Epidermal melanocyte (primary cell): ENCODE results near the gene MTERF4.

Source experiments
- DNase-seq: peaks from one replicate; pipeline ENCODE4 v3.0.0; 2011; ENCODE audit warnings: low spot score; ENCODE audit not compliant: insufficient read length

Gene MTERF4, protein sequence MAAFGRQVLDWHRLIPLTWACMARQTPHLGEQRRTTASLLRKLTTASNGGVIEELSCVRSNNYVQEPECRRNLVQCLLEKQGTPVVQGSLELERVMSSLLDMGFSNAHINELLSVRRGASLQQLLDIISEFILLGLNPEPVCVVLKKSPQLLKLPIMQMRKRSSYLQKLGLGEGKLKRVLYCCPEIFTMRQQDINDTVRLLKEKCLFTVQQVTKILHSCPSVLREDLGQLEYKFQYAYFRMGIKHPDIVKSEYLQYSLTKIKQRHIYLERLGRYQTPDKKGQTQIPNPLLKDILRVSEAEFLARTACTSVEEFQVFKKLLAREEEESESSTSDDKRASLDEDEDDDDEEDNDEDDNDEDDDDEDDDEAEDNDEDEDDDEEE

DNA sequence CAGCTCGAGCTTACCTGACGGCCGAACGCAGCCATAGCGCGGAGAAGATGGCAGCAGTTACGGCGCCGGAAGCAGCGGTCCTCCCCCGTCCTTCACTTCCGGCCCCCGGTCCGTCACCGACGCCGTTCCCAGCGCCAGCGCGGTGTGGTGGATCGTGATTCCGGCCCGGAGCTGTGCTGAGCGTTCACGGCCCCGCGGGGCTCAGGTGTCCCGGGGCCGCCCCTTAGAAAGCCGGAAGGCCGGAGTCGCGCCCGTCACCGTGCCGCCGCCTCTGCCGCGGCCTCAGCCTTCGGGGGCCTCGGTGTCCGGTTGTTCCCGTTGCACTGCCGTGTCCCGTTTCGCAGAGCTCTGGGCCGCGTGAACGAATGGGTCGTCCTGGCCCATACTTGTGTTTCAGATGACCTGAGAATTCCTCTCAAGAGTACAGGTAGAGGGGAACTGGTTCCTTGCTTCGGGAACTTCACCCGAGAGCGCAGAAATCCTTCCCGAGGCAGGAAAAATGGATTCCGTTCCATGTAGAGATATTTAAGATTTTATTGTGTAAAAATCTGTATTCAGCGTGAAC, at the start of gene MTERF4:
TSS of gene MTERF4 (minus strand) at position 49 of the 565 bp plus-strand sequence. CDS start at position 35, 14 bp downstream.
- DNase-seq, result peak; percentile 73

DNA sequence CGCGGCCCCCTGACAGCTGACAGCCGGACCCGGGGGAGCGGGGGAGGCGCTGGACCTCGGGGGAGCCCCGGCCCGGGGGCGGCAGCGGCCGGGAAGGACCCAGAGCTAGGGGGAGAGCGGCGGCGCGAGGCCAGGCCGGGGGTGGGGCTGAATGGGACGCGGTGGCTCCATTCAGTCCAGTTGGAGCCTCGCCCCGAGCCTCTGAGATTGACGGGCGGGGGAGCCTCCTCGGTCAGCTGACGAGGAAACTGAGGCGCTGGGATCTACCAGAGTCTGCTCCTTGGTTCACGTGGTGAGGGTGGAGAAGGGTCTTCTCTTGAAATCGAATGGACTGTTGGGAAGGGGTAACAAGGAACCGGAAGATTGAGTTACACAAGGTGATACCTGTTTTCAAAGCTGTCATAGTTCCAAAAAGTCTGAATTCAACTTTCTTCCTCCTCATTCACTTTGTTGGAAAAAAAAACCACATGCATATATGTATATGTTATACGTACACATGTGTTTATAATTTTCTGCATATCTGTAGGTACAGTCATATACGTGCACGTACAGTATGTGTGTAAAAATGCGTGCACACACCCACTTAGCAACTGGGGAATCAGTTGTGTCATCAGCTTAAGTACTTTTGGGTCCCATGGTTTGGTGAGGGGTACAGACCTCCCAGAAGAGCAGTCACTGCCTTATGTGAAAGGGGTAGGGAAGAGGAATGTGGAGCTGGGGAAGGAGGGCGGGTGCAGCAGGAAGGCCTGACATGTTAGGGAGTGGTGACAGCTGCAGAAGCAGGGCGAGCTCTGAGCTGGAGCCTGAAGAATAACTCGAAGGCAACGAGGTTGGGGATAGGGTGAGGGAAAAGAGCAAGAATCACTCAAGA, 48.8 kb upstream of the MTERF4 start:
- no peak for DNase-seq

DNA sequence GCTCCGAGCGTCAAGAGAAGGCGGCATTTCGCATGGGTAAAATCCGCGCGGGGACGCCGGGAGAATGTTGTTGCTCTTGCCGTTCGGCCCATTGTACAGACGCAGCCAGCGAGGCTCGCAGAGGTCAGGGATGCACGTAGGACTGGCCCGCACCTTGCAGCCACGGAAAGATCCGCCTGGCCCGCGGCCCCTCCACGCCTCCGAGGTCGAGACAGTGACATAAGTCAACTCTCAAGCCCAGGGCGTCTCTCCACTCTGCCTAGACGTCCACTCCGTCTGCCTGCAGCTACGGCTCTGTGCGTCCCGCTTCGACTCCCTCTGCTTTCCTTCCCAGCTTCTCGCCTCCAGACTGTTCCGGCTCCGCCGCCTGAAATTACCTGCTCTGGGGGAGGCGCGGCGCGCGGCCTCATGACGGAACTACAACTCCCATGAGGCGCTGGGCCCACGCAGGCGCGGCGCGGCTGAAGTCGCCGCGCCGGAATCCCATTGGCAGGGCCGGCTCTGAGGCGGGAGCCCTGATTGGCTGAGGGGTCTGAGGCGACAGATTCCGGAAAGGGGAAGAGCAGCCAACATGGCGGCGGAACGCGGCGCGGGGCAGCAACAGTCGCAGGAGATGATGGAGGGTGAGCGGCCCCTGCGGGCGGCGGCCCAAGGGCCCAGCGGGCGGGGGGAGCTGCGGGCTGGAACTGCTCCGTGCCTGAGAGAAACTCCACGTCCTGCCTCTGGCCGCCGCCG, 48.0 kb upstream of the MTERF4 start, which contains the start of gene PPP1R7:
TSS of gene PPP1R7 (plus strand) at position 543 of the 735 bp plus-strand sequence. CDS start at position 572, 29 bp downstream.
- DNase-seq, result peak; percentile 99

DNA sequence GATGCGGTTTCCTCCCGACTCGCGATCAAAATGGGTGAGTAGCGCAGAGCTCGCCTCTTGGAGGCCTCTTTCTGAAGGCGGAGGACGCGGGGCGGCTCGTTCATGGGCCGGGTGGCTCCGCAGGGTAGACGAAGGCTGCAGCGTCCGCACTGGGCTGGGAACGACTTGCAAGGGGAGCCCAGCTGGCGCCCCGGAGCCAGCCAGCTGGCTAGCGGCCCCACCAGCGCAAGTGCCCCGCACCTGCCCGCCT, 47.5 kb upstream of the MTERF4 start:
- no peak for DNase-seq

DNA sequence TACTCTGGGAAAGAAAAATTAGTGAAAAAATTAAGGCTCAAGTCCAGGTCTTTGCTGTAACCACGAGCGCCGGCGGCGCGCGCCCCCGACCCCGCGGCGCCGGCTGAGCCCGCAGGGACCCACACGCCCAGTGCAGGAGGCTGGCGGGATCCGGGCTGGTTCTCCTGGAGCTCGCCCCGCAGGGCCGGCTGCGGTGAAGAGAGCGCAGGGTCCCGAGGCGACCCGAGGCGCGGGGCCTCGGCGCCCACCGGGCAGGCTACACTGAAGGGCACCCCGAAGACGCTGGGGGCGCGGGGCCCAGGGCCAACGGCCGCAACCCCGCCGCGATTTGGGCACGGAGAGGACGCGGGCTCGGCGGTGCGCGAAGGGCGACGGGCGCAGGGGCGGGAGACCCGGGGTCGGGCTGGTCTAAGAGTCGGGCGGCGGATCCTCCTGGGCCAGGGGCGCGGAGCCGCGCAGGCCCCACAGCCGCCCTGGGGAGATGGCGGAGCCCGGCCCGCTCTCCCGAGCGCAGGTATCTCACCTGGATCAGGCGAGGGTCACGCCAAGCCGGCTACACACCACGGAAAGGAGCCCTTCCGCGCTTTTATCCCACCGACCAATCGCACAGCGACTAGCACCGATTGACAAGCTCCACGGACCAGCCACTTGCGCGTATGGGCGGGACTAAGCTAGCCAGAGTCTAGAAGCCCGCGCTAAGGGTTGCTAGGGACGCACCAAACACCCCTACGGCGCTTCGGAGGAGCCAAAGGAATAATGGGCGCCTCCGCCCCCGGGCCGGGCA, 47.0 kb upstream of the MTERF4 start, which contains the start of gene PASK:
TSS of gene PASK (minus strand) at position 582 of the 784 bp plus-strand sequence. CDS start 6,440 bp downstream, outside the sequence.
- peak; percentile 90 for DNase-seq

DNA sequence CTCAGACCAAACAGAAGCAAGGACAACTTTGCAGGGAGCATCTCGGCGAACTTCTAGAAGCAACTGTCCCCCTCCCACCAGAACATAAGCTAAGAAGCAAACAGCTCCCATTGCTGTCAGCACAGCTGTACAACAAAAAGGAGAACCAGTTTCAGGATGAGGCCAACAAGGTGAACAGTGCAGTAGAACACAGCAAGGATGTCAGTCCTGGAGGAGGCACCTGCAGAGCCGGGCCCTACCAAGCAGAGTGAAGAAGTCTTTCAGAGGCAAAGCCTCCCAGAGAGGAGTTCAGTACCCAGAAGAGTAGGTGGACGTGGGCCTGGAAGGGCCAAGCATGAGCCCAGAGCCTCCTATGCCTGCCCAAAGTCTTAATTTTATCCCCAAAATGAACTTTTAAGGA, 46.2 kb upstream of the MTERF4 start:
- DNase-seq, result no peak

DNA sequence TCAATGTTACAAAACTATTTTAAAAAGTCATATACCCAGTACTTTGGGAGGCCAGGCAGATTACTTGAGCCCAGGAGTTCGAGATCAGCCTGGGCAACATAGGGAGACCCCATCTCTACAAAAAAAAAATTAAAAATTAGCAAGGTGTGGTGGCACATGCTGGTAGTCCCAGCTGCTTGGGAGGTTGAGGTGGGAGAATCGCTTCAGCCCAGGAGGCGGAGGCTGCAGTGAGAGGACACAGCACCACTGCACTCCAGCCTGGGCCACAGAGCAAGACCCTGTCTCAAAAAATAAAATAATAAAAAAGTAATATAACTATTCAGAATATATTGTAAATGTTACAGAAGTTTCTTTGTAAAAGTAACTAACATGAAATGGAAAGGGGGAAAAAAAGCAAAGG, 45.2 kb upstream of the MTERF4 start:
- no peak for DNase-seq

DNA sequence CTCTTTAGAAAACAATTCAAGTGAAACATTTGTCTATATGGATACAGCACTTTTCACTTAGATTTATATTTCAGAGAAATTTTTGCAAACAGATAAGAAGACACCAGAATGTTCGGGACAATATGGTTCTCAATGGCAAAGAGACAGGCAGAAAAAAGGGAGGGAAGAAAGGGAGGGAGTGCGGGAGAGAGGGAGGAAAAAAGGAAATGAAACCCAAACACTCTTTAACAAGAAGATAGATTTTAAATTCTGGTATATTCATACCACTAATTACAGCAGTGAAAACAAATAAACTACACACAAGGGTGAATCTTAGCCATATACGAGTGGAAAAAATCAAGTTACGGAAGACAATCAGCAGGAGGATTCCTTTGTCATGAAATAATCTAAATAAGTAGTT, 44.2 kb upstream of the MTERF4 start:
- DNase-seq, result no peak

DNA sequence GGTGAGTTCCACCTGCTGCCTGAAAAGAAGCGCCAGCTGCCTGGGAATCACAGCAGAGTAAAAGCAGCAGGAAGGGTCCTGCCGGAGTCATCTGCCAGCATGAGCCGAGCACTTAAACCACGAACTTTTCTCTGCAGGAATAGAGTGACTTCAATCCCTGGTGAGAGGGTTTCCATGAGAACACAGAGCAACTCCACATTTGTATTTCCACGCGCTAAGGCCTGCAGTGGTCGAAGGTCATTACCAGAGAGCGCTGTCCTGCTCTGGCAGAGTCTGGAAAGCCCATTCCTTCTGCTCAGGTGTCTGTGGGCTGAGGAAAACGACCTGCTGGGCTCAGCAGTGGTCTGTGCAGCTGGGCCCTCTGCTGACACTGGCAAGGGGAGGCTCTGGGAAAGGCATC, 40.5 kb upstream of the MTERF4 start:
- DNase-seq, result no peak

DNA sequence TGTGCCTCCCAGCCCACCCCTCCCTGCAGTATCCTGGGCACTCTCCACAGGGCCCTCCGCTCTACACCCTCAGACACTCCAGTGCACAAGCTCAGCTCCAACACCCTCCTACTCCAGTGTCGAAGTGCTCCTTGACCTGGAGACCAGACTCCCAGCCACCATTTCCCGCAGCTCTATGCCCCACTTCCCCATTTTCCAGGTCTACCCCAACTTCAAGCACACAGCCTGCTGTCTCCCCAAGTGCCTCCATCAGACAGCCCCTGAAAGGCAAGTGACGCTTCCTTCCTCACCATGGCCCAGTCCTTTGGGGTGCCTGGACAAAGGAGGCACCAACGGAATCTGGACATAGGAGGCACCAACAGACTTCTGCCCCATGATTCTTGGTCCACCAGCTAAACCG, 40.0 kb upstream of the MTERF4 start:
- DNase-seq, result no peak

DNA sequence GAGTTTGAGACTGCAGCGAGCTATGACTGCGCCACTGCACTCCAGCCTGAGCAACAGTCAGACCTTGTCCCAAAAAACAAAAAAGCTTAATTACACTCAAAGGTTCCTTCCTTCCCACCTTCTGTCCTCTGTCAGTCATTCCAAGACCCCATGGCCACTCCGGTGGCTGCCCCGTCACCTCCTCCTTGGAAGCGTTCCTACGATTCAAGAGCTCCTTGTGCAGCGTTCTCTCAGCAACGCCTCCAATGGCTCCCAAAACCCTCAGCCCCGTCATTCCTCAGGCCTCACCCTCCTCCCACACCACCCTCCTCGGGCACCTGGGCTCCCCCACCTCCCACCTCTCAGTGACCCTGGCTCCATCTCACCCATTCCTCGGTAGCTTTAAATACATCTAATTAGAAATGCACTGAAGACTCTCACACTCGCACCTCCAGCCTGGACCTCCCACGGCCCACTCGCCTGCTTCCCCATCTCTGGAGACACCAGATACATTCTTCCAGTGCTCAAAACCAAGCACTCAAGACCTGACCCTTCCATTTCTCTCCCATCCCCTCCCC, 39.2 kb upstream of the MTERF4 start:
- no peak for DNase-seq

DNA sequence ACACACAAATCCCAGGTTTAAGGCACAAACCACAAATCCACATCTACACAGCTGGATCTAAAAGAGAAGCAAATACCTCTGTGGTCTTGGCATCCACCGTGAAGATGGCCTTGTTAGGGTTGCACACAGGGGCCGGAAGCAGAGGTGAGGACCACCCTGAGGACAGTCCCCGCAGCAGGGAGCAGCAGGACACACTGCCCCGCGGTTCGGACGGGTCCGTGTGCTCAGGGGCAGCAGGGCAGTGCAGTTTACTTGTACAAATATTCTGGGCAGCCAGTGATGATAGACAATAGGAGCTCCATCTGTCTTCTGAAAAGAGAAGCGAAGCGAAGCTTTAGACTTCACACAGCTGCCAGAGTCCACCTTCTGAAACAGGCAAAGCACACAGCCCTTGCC, 38.4 kb upstream of the MTERF4 start:
- DNase-seq, result no peak

DNA sequence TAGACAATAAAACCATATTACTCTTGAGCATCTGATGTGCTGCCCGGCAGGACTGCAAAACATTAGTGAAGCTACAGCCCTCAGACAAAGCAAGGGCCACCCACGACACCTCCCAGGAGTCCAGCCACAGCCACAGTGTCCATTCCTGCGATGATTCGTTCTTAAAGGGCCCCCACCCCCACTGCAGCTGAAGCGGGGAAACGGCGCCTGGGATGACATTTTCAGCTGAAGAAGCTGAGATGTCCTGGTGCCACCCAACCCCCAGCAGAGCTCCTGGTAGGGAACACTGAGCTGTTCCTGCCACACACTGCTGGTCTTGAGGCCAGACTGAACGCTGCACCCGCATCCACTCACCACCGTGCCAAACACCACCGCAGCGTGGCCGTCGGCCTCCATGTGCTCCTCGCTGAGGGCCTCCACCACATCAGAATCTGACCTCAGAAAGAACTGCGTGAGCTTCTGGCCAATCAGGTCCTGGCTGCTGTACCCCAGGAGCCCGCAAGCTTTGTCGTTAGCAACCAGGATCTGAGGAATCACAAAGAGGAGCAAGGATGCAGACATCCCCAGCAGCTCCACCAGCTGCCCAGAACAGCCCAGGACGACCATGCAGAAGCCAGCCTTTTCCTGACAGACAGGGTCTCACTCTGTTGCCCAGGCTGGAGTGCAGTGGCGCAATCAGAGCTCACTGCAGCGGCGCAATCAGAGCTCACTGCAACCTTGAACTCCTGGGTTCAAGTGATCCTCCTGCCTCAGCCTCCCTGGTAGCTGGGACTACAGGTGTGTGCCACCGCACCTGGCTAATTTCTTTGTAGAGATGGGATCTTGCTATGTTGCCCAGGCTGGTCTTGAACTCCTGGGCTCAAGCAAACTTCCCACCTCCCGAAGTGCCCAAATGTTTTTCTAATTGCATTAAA, 37.7 kb upstream of the MTERF4 start:
- DNase-seq, result no peak

DNA sequence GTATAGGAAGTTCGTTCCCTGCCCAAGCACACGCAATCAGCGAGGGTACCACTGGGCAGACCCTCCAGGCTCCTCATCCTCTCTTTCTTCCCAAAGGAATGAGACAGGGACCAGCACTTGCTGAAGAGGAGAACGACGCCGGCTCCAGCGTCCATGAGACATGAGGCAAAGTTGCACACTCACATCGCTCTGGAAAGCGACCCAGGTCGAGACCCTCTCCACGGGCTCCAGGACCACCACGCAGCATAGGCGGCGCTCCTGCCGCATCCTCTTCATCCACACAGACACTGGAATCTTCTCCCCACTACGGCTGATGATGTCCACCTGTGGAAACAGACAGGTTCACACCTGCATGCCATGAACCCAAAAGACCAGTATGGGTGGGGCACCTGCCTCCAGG, 36.4 kb upstream of the MTERF4 start:
- DNase-seq, result no peak

DNA sequence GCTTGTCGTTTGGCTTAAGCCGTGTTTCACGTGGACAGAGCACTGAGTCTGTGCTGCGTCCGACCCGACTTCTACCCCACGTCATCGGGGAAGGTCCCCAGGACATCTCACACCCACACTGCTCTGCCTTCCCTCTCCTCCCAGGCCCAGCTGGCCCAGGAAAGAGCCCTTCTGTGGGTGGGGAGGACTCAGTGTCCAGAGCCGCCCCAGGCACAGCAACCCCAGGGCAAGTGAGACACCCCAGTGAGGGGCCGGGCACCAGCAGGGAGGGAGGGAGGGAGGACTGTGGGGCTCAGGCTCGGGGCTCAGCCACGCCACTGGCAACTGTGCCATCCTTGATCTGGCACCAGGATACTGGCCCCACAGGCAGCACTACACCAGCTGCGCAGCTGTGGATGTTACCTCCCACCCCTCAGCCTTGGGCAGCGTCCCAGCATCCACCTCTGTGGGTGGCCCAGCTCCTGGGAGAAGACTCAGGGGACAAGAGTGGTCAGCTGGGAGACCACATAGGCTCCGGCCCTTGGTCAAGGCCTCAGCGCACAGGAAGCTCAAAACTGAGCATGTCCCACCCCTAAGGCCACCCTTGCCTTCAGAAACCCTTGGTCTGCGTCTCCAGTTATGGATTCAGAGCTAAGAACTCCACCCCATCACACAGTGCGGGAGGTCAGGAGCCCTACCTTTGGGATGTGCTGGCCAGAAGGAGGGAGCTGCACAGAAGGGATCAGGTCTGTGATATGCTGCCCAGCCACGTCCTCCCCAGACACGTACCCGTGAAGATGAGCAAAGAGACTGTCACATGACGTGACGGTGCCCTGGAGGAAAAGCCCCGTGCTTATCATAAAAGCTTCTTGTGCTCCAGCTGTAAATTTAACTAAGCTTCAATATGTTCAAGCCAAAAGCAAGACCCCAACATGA, 35.4 kb upstream of the MTERF4 start:
- no peak for DNase-seq

DNA sequence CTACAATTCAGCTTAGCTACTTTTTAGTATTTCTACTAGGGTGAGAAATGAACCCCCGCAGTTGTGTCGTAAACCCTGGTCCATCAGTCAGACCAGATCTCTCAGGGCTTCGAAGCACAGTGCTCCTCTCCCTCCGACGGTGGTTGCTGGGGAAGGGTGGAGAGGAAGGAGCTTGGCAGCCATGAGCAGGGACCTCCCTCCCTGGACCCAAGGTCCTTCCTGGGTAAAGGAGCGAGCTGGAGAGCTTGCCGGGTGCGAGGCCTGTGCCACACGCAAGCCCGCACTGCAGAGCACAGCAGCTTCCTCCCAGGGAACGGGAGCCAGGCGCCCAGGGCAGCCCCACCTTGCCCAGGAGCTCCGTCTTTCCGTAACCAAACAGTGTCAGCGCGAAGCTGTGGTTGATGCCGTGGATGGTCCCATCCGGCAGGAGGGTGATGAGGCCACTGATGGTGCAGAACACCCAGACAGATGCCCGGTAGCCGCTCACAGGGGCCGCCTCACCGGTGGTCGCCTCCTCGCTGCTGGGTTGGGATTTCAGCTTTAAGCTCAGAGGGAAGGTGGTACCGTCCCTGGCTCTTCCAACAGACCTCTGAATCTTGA, 34.7 kb upstream of the MTERF4 start:
- no peak for DNase-seq

DNA sequence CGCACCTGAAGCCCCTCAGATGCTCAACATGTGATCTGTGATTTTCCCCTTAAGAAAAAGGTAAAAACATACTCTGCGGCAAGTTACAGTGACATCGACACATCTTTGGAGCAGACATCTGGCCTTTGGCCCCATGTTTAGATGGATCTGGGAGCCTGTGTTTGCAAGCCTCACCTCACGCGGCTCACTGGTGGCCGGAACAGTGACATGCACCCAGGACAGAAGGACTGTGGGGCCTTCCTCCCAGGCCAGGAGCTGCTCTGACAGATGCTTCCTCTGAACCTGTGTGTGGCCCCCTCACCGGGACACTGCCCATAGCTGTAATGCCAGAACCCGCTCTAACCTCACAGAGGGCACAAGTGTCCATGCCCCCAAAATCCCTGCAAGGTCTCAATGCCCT, 34.1 kb upstream of the MTERF4 start:
- no peak for DNase-seq

DNA sequence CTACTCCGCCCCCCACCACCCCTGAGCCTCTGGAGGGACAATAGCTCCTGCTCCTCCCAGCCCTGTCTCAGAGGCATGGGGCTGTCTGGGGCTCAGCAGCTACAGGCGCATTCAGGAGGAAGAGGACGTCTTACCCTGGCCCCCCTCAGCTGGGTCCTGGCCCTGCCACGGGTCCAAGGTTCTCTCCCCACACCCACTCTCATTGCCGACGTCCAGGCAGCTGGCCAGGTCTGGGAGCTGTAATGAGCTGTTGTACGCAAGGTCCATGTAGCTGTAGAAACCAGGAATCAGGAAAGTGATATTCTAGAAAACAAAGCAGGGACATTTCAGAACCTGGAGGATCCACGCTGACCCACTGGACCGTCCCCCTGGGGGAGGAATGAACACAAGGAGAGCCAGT, 33.6 kb upstream of the MTERF4 start:
- no peak for DNase-seq
